Keratinocyte (primary cell): ENCODE measurements around the gene NCAPH2. TPM values are rescaled to one million over a fixed set of nuclear protein-coding genes. Genes with fewer than 3 reads are reported as not detected.

Experiments
- DNase-seq: peaks from one replicate; pipeline ENCODE4 v3.0.0-alpha.2; 2011; ENCODE audit warnings: low read depth, missing footprints, low spot score
- FAIRE-seq: peaks from 2 replicates; lab custom pipeline; 2011; peaks lifted over from hg19 to GRCh38; lab: Jason Lieb, UNC
- H2AFZ ChIP-seq: 2 replicates; pipeline ENCODE4 v1.6.0; 2012; ENCODE audit warnings: low read length, control low read depth, inconsistent platforms; ENCODE audit not compliant: control insufficient read depth
- H3K27ac ChIP-seq: 2 replicates; pipeline ENCODE4 v1.5.1; 2011; ENCODE audit warnings: low read length; ENCODE audit not compliant: control insufficient read depth, insufficient read depth
- H3K27me3 ChIP-seq: 3 replicates; pipeline ENCODE4 v1.6.0; 2011; ENCODE audit warnings: low read length; ENCODE audit not compliant: control insufficient read depth, insufficient read depth; ENCODE audit errors: extremely low read depth
- H3K36me3 ChIP-seq, 2 experiments: 2 replicates in 1 of 2; 3 replicates in 1 of 2; pipeline ENCODE4 v1.5.1; 2011; ENCODE audit warnings: low read length in 2 of 2, mild to moderate bottlenecking in 1 of 2; ENCODE audit not compliant: control insufficient read depth in 2 of 2, insufficient read depth in 2 of 2; ENCODE audit errors: extremely low read depth in 1 of 2
- H3K4me1 ChIP-seq: 3 replicates; pipeline ENCODE4 v1.5.1; 2011; ENCODE audit warnings: low read length; ENCODE audit not compliant: control insufficient read depth, insufficient read depth; ENCODE audit errors: extremely low read depth
- H3K4me2 ChIP-seq: 3 replicates; pipeline ENCODE4 v1.6.0; 2011; ENCODE audit warnings: low read depth, low read length; ENCODE audit not compliant: control insufficient read depth, insufficient read depth; ENCODE audit errors: extremely low read depth
- H3K4me3 ChIP-seq, 3 experiments: fragments of 200-600 bp in 1 of 3; sonication (generic) in 1 of 3; 2 replicates in 2 of 3; 3 replicates in 1 of 3; pipeline ENCODE4 v1.5.1; 2011 to 2016; ENCODE audit warnings: low read length in 3 of 3, mild to moderate bottlenecking in 3 of 3, control low read depth in 2 of 3, inconsistent platforms in 1 of 3, low read depth in 1 of 3, mixed read lengths in 1 of 3, mixed run types in 1 of 3, moderate library complexity in 1 of 3; ENCODE audit not compliant: control insufficient read depth in 2 of 3, insufficient read depth in 2 of 3; ENCODE audit errors: extremely low read depth in 1 of 3
- H3K79me2 ChIP-seq: 2 replicates; pipeline ENCODE4 v1.6.0; 2012; ENCODE audit warnings: low read length; ENCODE audit not compliant: control insufficient read depth, insufficient read depth
- H3K9ac ChIP-seq: 3 replicates; pipeline ENCODE4 v1.6.0; 2011; ENCODE audit warnings: low read length; ENCODE audit not compliant: control insufficient read depth, insufficient read depth; ENCODE audit errors: extremely low read depth
- H3K9me1 ChIP-seq: 3 replicates; pipeline ENCODE4 v1.6.0; 2011; ENCODE audit warnings: low read length; ENCODE audit not compliant: control insufficient read depth, insufficient read depth; ENCODE audit errors: extremely low read depth
- H3K9me3 ChIP-seq: 2 replicates; pipeline ENCODE4 v1.5.1; 2012; ENCODE audit warnings: low read depth, low read length; ENCODE audit not compliant: control insufficient read depth
- H4K20me1 ChIP-seq: 3 replicates; pipeline ENCODE4 v1.6.0; 2011; ENCODE audit warnings: low read length; ENCODE audit not compliant: control insufficient read depth, insufficient read depth; ENCODE audit errors: extremely low read depth
- CTCF ChIP-seq, 3 experiments: IDR thresholded peaks in 1 of 3; conservative IDR thresholded peaks in 1 of 3; optimal IDR thresholded peaks in 1 of 3; 2 replicates in 2 of 3; 3 replicates in 1 of 3; pipeline versions ENCODE3 to v1.5.1; 2011; ENCODE audit warnings: low read length in 3 of 3, mild to moderate bottlenecking in 3 of 3, moderate library complexity in 2 of 3, control low read depth in 1 of 3, inconsistent platforms in 1 of 3; ENCODE audit not compliant: insufficient read depth in 2 of 3; ENCODE audit errors: extremely low read depth in 1 of 3
- EZH2 ChIP-seq: IDR thresholded peaks from one replicate; pipeline ENCODE4 v1.6.1; 2012; ENCODE audit warnings: inconsistent platforms, mild to moderate bottlenecking, low read length, moderate library complexity
- dilution Hi-C: fragments of 300-500 bp; cut with MboI; formaldehyde crosslinking; loops from one replicate; pipeline ENCODE4 v1.7.0; 2020; ENCODE audit warnings: low sequenced_read_pairs; ENCODE audit not compliant: extremely low pct_ligation_motif_present
- polyA plus RNA-seq, 5 experiments: library from polyadenylated mRNA; depleted of rRNA in 3 of 5; stranded (reverse) in 3 of 5; stranded (forward) in 1 of 5; unstranded in 1 of 5; fragments of >200 nt; gene quantifications; 1 replicate in 1 of 5; 2 replicates in 3 of 5; 3 replicates in 1 of 5; pipeline versions ENCODE4 v1.2.1 to v1.2.3, GENCODE V29; 2011 to 2012; ENCODE audit warnings: missing spikeins in 2 of 5, low read depth in 1 of 5, low replicate concordance in 1 of 5

The NCAPH2 gene
- polyA plus RNA-seq, 1 donor (not counting 4 experiments of a cell fraction or from before 2014, with no cell fraction given), result 11.4 TPM

GRCh38 chr22:50571264-50572175, 63.5 kb downstream of the NCAPH2 start:
- Histone ChIP-seq H3K9me3 (no peaks in the 10 kb centered on the region), H3K36me3 (peaks cover 16 to 32% of the 10 kb centered on the region in 2 experiments), H3K27me3 (no peaks in the 10 kb centered on the region), H4K20me1 (no peaks in the 10 kb centered on the region), H3K79me2 (no peaks in the 10 kb centered on the region), H3K9me1 (no peaks in the 10 kb centered on the region), H2AFZ (no peak overlapping the region), H3K27ac (no peak overlapping the region), H3K4me3 (no peak overlapping the region), H3K9ac (no peak overlapping the region), H3K4me1 (no peaks in the 10 kb centered on the region), H3K4me2 (no peak overlapping the region)
- no peak for DNase-seq
- TF ChIP-seq CTCF (optimal IDR thresholded peaks at IDR 0.05 in 1 of 3, IDR thresholded peaks at IDR 0.05 in 1 of 3, conservative IDR thresholded peaks at IDR 0.05 in 1 of 3; ENCODE audit: extremely low read depth in 1 of 3, insufficient read depth in 2 of 3, low read length in 3 of 3) (no peak), EZH2 (no peak)
- dilution Hi-C loops, result no loop called here
- no peak for FAIRE-seq

- FAIRE-seq (no peak), DNase-seq (no peak)
- Histone ChIP-seq H3K9me3 (no peaks in the 10 kb centered on the region), H3K9ac (no peak overlapping the region), H4K20me1 (no peaks in the 10 kb centered on the region), H3K4me2 (no peak overlapping the region), H3K4me3 (no peak overlapping the region), H3K36me3 (peaks cover 16 to 32% of the 10 kb centered on the region in 2 experiments), H3K27ac (no peak overlapping the region), H3K4me1 (no peaks in the 10 kb centered on the region), H2AFZ (no peak overlapping the region), H3K27me3 (no peaks in the 10 kb centered on the region), H3K9me1 (no peaks in the 10 kb centered on the region), H3K79me2 (no peaks in the 10 kb centered on the region)
- dilution Hi-C loops, result no loop called here
- no peak for TF ChIP-seq EZH2
- TF ChIP-seq CTCF (optimal IDR thresholded peaks at IDR 0.05 in 1 of 3, IDR thresholded peaks at IDR 0.05 in 1 of 3, conservative IDR thresholded peaks at IDR 0.05 in 1 of 3; ENCODE audit: extremely low read depth in 1 of 3, insufficient read depth in 2 of 3, low read length in 3 of 3), result no peak
Measured at GRCh38 chr22:50572965-50573364, 64.9 kb downstream of the NCAPH2 start.
